GM04504 (cell line): ENCODE measurements around the gene RMC1.
"Not testable (repeated sequence)": the region's sequence is repeated elsewhere in the genome, so short reads cannot be mapped to it uniquely, and the experiment has no call there.

Source experiments
- DNase-seq: peaks from one replicate; pipeline ENCODE4 v3.0.0-alpha.2; 2012; ENCODE audit warnings: low read depth

RMC1 gene

GRCh38 chr18:23532848-23533247 lies 29.5 kb downstream of the RMC1 start:
- DNase-seq: no peak

GRCh38 chr18:23534276-23534675 lies 31.0 kb downstream of the RMC1 start:
- no peak for DNase-seq

- DNase-seq: no peak
Measured at GRCh38 chr18:23536204-23536603, 32.9 kb downstream of the RMC1 start.

GRCh38 chr18:23537274-23537673 lies 34.0 kb downstream of the RMC1 start:
- no peak for DNase-seq

- no peak for DNase-seq
Measured at GRCh38 chr18:23538001-23538400, 34.7 kb downstream of the RMC1 start.

- DNase-seq: no peak
Measured at GRCh38 chr18:23538870-23539269, 35.6 kb downstream of the RMC1 start.

GRCh38 chr18:23539296-23539695 lies 36.0 kb downstream of the RMC1 start:
- DNase-seq: no peak

- DNase-seq: no peak
Measured at GRCh38 chr18:23539911-23540525, 36.7 kb downstream of the RMC1 start.

- DNase-seq: no peak
Measured at GRCh38 chr18:23540867-23541266, 37.6 kb downstream of the RMC1 start.

GRCh38 chr18:23541349-23542093 lies 38.2 kb downstream of the RMC1 start:
- DNase-seq: no peak

GRCh38 chr18:23542461-23542860 lies 39.1 kb downstream of the RMC1 start:
- no peak for DNase-seq

GRCh38 chr18:23545247-23545789 lies 42.0 kb downstream of the RMC1 start:
- DNase-seq: no peak

- DNase-seq: no peak
Measured at GRCh38 chr18:23547306-23547705, 44.0 kb downstream of the RMC1 start.

- DNase-seq: no peak
Measured at GRCh38 chr18:23547846-23548245, 44.5 kb downstream of the RMC1 start.

- DNase-seq: no peak
Measured at GRCh38 chr18:23548275-23548674, 45.0 kb downstream of the RMC1 start.

GRCh38 chr18:23548719-23549118 lies 45.4 kb downstream of the RMC1 start:
- no peak for DNase-seq

- DNase-seq: no peak
Measured at GRCh38 chr18:23550898-23551297, 47.6 kb downstream of the RMC1 start.

- no peak for DNase-seq
Measured at GRCh38 chr18:23551978-23552377, 48.7 kb downstream of the RMC1 start.

GRCh38 chr18:23552505-23552904 lies 49.2 kb downstream of the RMC1 start:
- DNase-seq: no peak

GRCh38 chr18:23553887-23554286 lies 50.6 kb downstream of the RMC1 start:
- DNase-seq: no peak

GRCh38 chr18:23556145-23556780 lies 53.0 kb downstream of the RMC1 start:
- no peak for DNase-seq

- not testable (repeated sequence) for DNase-seq
Measured at GRCh38 chr18:23557511-23557910, 54.2 kb downstream of the RMC1 start.

- no peak for DNase-seq
Measured at GRCh38 chr18:23560186-23560585, 56.9 kb downstream of the RMC1 start.
